Progenitor cell of endocrine pancreas (in vitro differentiated cells): ENCODE measurements around the gene EPS8. TPM values are rescaled to one million over a fixed set of nuclear protein-coding genes. Genes with fewer than 3 reads are reported as not detected.

Experiments
- DNase-seq: peaks from one replicate; pipeline ENCODE4 v3.0.0; 2021; ENCODE audit warnings: low spot score; ENCODE audit not compliant: unreplicated experiment
- H3K27ac Mint-ChIP-seq: 2 replicates; pipeline ENCODE4 v1.8.0; 2021; ENCODE audit warnings: mild to moderate bottlenecking, moderate library complexity, mixed read lengths
- H3K27me3 Mint-ChIP-seq: 2 replicates; pipeline ENCODE4 v1.8.0; 2021; ENCODE audit warnings: mixed read lengths
- H3K36me3 Mint-ChIP-seq: 2 replicates; pipeline ENCODE4 v1.8.0; 2022; ENCODE audit warnings: mixed read lengths; ENCODE audit not compliant: insufficient read depth
- H3K4me1 Mint-ChIP-seq: 2 replicates; pipeline ENCODE4 v1.8.0; 2021; ENCODE audit warnings: low read depth, mixed read lengths
- H3K4me3 Mint-ChIP-seq: 2 replicates; pipeline ENCODE4 v1.8.0; 2021; ENCODE audit warnings: low read depth, mild to moderate bottlenecking, moderate library complexity, mixed read lengths
- H3K9me3 Mint-ChIP-seq: 2 replicates; pipeline ENCODE4 v1.8.0; 2021; ENCODE audit warnings: low read depth, mixed read lengths
- CTCF ChIP-seq: fragments of 200-600 bp; sonication (generic); IDR thresholded peaks from one replicate; pipeline ENCODE4 v1.5.0; 2021; ENCODE audit warnings: antibody characterized with exemption, mild to moderate bottlenecking; ENCODE audit not compliant: unreplicated experiment
- total RNA-seq: library from RNA; stranded (reverse); gene quantifications from 2 replicates; pipeline ENCODE4 v1.2.1, GENCODE V29; 2021

Gene EPS8
- total RNA-seq, 1 donor from 2014 or later: 23.2 TPM

GRCh38 chr12:15829949-15830348 lies 40.8 kb upstream of the EPS8 start:
- H3K4me1 Mint-ChIP-seq: no peaks in the 10 kb centered on the region
- H3K9me3 Mint-ChIP-seq: no peaks in the 10 kb centered on the region
- no peak overlapping the region for H3K4me3 Mint-ChIP-seq
- DNase-seq: no peak
- no peak for TF ChIP-seq CTCF
- H3K27ac Mint-ChIP-seq: no peak overlapping the region
- no peaks in the 10 kb centered on the region for H3K36me3 Mint-ChIP-seq
- no peaks in the 10 kb centered on the region for H3K27me3 Mint-ChIP-seq

- no peak for DNase-seq
- H3K9me3 Mint-ChIP-seq: no peaks in the 10 kb centered on the region
- no peak for TF ChIP-seq CTCF
- H3K4me3 Mint-ChIP-seq: no peak overlapping the region
- no peaks in the 10 kb centered on the region for H3K27me3 Mint-ChIP-seq
- no peaks in the 10 kb centered on the region for H3K36me3 Mint-ChIP-seq
- H3K27ac Mint-ChIP-seq: no peak overlapping the region
- no peaks in the 10 kb centered on the region for H3K4me1 Mint-ChIP-seq
Measured at GRCh38 chr12:15829255-15829654, 40.1 kb upstream of the EPS8 start.

- Mint-ChIP-seq H3K9me3 (no peaks in the 10 kb centered on the region), H3K27me3 (no peaks in the 10 kb centered on the region), H3K36me3 (no peaks in the 10 kb centered on the region), H3K27ac (no peak overlapping the region), H3K4me1 (peaks cover 3% of the 10 kb centered on the region), H3K4me3 (no peak overlapping the region)
- DNase-seq: no peak
- no peak for TF ChIP-seq CTCF
Measured at GRCh38 chr12:15827136-15827535, 37.9 kb upstream of the EPS8 start.

- no peak overlapping the region for H3K27ac Mint-ChIP-seq
- no peaks in the 10 kb centered on the region for H3K36me3 Mint-ChIP-seq
- no peaks in the 10 kb centered on the region for H3K9me3 Mint-ChIP-seq
- H3K4me1 Mint-ChIP-seq: peaks cover 3% of the 10 kb centered on the region
- TF ChIP-seq CTCF: no peak
- no peak overlapping the region for H3K4me3 Mint-ChIP-seq
- no peak for DNase-seq
- H3K27me3 Mint-ChIP-seq: no peaks in the 10 kb centered on the region
Measured at GRCh38 chr12:15824516-15824915, 35.3 kb upstream of the EPS8 start.

GRCh38 chr12:15823360-15824128 lies 34.4 kb upstream of the EPS8 start:
- Mint-ChIP-seq H3K27ac (no peak overlapping the region), H3K27me3 (no peaks in the 10 kb centered on the region), H3K4me3 (no peak overlapping the region), H3K4me1 (peaks cover 3% of the 10 kb centered on the region), H3K9me3 (no peaks in the 10 kb centered on the region), H3K36me3 (no peaks in the 10 kb centered on the region)
- no peak for TF ChIP-seq CTCF
- DNase-seq: no peak
